Activated CD8-positive, alpha-beta T cell treated with anti-CD3 and anti-CD28 coated beads for 36 hours (primary cell): ENCODE results near the gene ZNF488. TPM values are rescaled to one million over a fixed set of nuclear protein-coding genes. Genes with fewer than 3 reads are reported as not detected.

ENCODE experiments used
- ATAC-seq: fragments of 200-7000 bp; cut with Tn5 transposase; one replicate; pipeline ENCODE4 v1.10.0; 2021; ENCODE audit warnings: mild to moderate bottlenecking, moderate library complexity
- CTCF ChIA-PET: fragments of 350-600 bp; sonication (Branson Sonifier 250); formaldehyde crosslinking; loops from one replicate; lab custom pipeline; 2021; ENCODE audit warnings: antibody characterized with exemption; lab: Charles Lee
- POLR2A ChIA-PET: fragments of 350-600 bp; sonication (Branson Sonifier 250); formaldehyde crosslinking; loops from one replicate; lab custom pipeline; 2021; ENCODE audit warnings: antibody characterized with exemption; lab: Charles Lee
- DNase-seq: peaks from one replicate; pipeline ENCODE4 v3.0.0-alpha.2; 2020
- H3K27ac Mint-ChIP-seq: one replicate; pipeline ENCODE4 v1.8.0; 2021; ENCODE audit warnings: mild to moderate bottlenecking, mixed read lengths
- H3K27me3 Mint-ChIP-seq: one replicate; pipeline ENCODE4 v1.8.0; 2021; ENCODE audit warnings: mixed read lengths
- H3K36me3 Mint-ChIP-seq: one replicate; pipeline ENCODE4 v1.8.0; 2021; ENCODE audit warnings: low read depth, mixed read lengths
- H3K4me1 Mint-ChIP-seq: one replicate; pipeline ENCODE4 v1.8.0; 2021; ENCODE audit warnings: low read depth, mixed read lengths
- H3K4me3 Mint-ChIP-seq: one replicate; pipeline ENCODE4 v1.8.0; 2021; ENCODE audit warnings: mild to moderate bottlenecking, moderate library complexity, mixed read lengths
- H3K9me3 Mint-ChIP-seq: one replicate; pipeline ENCODE4 v1.8.0; 2021; ENCODE audit warnings: mixed read lengths
- CTCF ChIP-seq: fragments of 200-600 bp; IDR thresholded peaks from one replicate; pipeline ENCODE4 v1.8.0; 2022; ENCODE audit warnings: antibody characterized with exemption, mild to moderate bottlenecking
- intact Hi-C: fragments of 100-400 bp; cut with micrococcal nuclease; formaldehyde crosslinking; loops from one replicate; pipeline ENCODE4 v1.10.0; 2022
- total RNA-seq, 2 experiments: library from RNA; stranded (reverse); gene quantifications; one replicate each; pipeline ENCODE4 v1.2.3, GENCODE V29; 2021

ZNF488 gene
- total RNA-seq, 2 experiments from 2014 or later: 0.36 to 0.58 TPM

- H3K36me3 Mint-ChIP-seq: no peaks in the 10 kb centered on the region
- H3K27me3 Mint-ChIP-seq: peaks cover 53% of the 10 kb centered on the region
- H3K9me3 Mint-ChIP-seq: no peaks in the 10 kb centered on the region
- H3K4me1 Mint-ChIP-seq: peaks cover 14% of the 10 kb centered on the region
- intact Hi-C loops: no loop called here
- CTCF ChIA-PET: interaction anchor here (3.0 kb wide), 1 partner anchor 17 kb away, joined by 11 read pairs; no protein-coding TSS in a partner anchor
- POLR2A ChIA-PET: interaction anchor here (1.4 kb wide), 1 partner anchor 1096 kb away, joined by 6 read pairs; no protein-coding TSS in a partner anchor
- DNase-seq (no peak), ATAC-seq (no peak)
- no peak overlapping the region for H3K4me3 Mint-ChIP-seq
- no peak for TF ChIP-seq CTCF
- H3K27ac Mint-ChIP-seq: no peak overlapping the region
Observed at GRCh38 chr10:47379445-47379785, 4.7 kb downstream of the ZNF488 start.

- Mint-ChIP-seq H3K36me3 (no peaks in the 10 kb centered on the region), H3K27me3 (peaks cover 51% of the 10 kb centered on the region), H3K4me1 (peaks cover 12% of the 10 kb centered on the region), H3K4me3 (no peak overlapping the region), H3K9me3 (no peaks in the 10 kb centered on the region), H3K27ac (no peak overlapping the region)
- ATAC-seq (no peak), DNase-seq (no peak)
- TF ChIP-seq CTCF: no peak
- POLR2A ChIA-PET: no interaction called here
- CTCF ChIA-PET: interaction anchor here (3.0 kb wide), 1 partner anchor 17 kb away, joined by 11 read pairs; no protein-coding TSS in a partner anchor
- intact Hi-C loops: no loop called here
Observed at GRCh38 chr10:47378606-47379444, 5.3 kb downstream of the ZNF488 start.

GRCh38 chr10:47378183-47378510 is 5.9 kb downstream of the ZNF488 start:
- Mint-ChIP-seq H3K36me3 (no peaks in the 10 kb centered on the region), H3K27me3 (peaks cover 44% of the 10 kb centered on the region), H3K27ac (no peak overlapping the region), H3K4me3 (no peak overlapping the region), H3K4me1 (peaks cover 6% of the 10 kb centered on the region), H3K9me3 (no peaks in the 10 kb centered on the region)
- ChIA-PET POLR2A (no interaction called here), CTCF (interaction anchor here (3.0 kb wide), 1 partner anchor 16 kb away, joined by 11 read pairs; no protein-coding TSS in a partner anchor)
- TF ChIP-seq CTCF: no peak
- intact Hi-C loops: no loop called here
- ATAC-seq (no peak), DNase-seq (no peak)

- Mint-ChIP-seq H3K36me3 (no peaks in the 10 kb centered on the region), H3K9me3 (no peaks in the 10 kb centered on the region), H3K27me3 (peaks cover 34% of the 10 kb centered on the region), H3K4me1 (peaks cover 6% of the 10 kb centered on the region), H3K27ac (no peak overlapping the region), H3K4me3 (no peak overlapping the region)
- POLR2A ChIA-PET: no interaction called here
- no peak for DNase-seq
- intact Hi-C loops: no loop called here
- no peak for ATAC-seq
- CTCF ChIA-PET: interaction anchor here (0.7 to 3.0 kb wide), 2 partner anchors 14 to 36 kb away, joined by 4 to 11 read pairs; no protein-coding TSS in a partner anchor
- no peak for TF ChIP-seq CTCF
Observed at GRCh38 chr10:47376522-47377220, 7.4 kb downstream of the ZNF488 start.
